Fibroblast of the conjunctiva (primary cell): ENCODE data around the gene REN.
A peak's percentile ranks its signal among the peaks of the same experiment; 100 is the strongest.

ENCODE experiments used
- DNase-seq: peaks from one replicate; pipeline ENCODE4 v3.0.0-alpha.2; 2010; ENCODE audit warnings: low read depth

The REN gene

GRCh38 chr1:204131978-204132377, 34.2 kb downstream of the REN start:
- no peak for DNase-seq

GRCh38 chr1:204130981-204131892, 34.9 kb downstream of the REN start:
- peak; percentile 53 for DNase-seq

- no peak for DNase-seq
Observed at GRCh38 chr1:204130178-204130577, 36.0 kb downstream of the REN start.

GRCh38 chr1:204128964-204129896, 36.9 kb downstream of the REN start:
- peak; percentile 39 for DNase-seq

- no peak for DNase-seq
Observed at GRCh38 chr1:204128464-204128963, 37.6 kb downstream of the REN start.

- DNase-seq: peak; percentile 74
Observed at GRCh38 chr1:204127597-204128242, 38.4 kb downstream of the REN start.

GRCh38 chr1:204126956-204127355, 39.2 kb downstream of the REN start:
- DNase-seq: no peak

- no peak for DNase-seq
Observed at GRCh38 chr1:204126386-204126785, 39.8 kb downstream of the REN start.

- DNase-seq: no peak
Observed at GRCh38 chr1:204125759-204126351, 40.3 kb downstream of the REN start.

GRCh38 chr1:204124639-204125038, 41.5 kb downstream of the REN start:
- no peak for DNase-seq

- no peak for DNase-seq
Observed at GRCh38 chr1:204123376-204123775, 42.8 kb downstream of the REN start.

- DNase-seq: no peak
Observed at GRCh38 chr1:204121840-204122555, 44.1 kb downstream of the REN start.

- DNase-seq: no peak
Observed at GRCh38 chr1:204116539-204116938, 49.6 kb downstream of the REN start.

- DNase-seq: no peak
Observed at GRCh38 chr1:204115116-204115515, 51.0 kb downstream of the REN start.

- DNase-seq: no peak
Observed at GRCh38 chr1:204114606-204115005, 51.5 kb downstream of the REN start.

GRCh38 chr1:204113896-204114295, 52.2 kb downstream of the REN start:
- no peak for DNase-seq

GRCh38 chr1:204112876-204113730, 53.0 kb downstream of the REN start:
- no peak for DNase-seq

- no peak for DNase-seq
Observed at GRCh38 chr1:204110894-204111633, 55.1 kb downstream of the REN start.
